ENCODE measurements around the gene WBP2. TPM values are rescaled to one million over a fixed set of nuclear protein-coding genes. Genes with fewer than 3 reads are reported as not detected.
A peak's percentile ranks its signal among the peaks of the same experiment; 100 is the strongest.
"Not testable (repeated sequence)": the region's sequence is repeated elsewhere in the genome, so short reads cannot be mapped to it uniquely, and the experiment has no call there.

The WBP2 gene
- total RNA-seq, 3 donors from 2014 or later: 99.1 to 114 (median 99.8) TPM

GRCh38 chr17:75853433-75853832 is 1.7 kb downstream of the WBP2 start:
- no peak for ATAC-seq
- TF ChIP-seq CTCF (IDR thresholded peaks at IDR 0.05): no peak
- no peak for DNase-seq
- H3K36me3 ChIP-seq (ENCODE audit: low read depth): peaks cover 5% of the 10 kb centered on the region
- H3K9me3 ChIP-seq: no peaks in the 10 kb centered on the region
- H3K4me3 ChIP-seq: no peak overlapping the region
- intact Hi-C loops (cut with DNase I, micrococcal nuclease): no loop called here
- peaks cover 6% of the 10 kb centered on the region for H3K4me1 ChIP-seq (ENCODE audit: low read depth)

GRCh38 chr17:75851693-75851991 is 3.5 kb downstream of the WBP2 start:
- H3K4me3 ChIP-seq; H3K9me3 ChIP-seq; H3K36me3 ChIP-seq (ENCODE audit: low read depth); DNase-seq; ATAC-seq; intact Hi-C loops (cut with DNase I, micrococcal nuclease): not testable (repeated sequence)
- H3K4me1 ChIP-seq (ENCODE audit: low read depth): peaks cover 13% of the 10 kb centered on the region

- no peak for TF ChIP-seq CTCF (IDR thresholded peaks at IDR 0.05)
- peaks cover 18% of the 10 kb centered on the region for H3K4me1 ChIP-seq (ENCODE audit: low read depth)
- intact Hi-C loops (cut with DNase I, micrococcal nuclease): no loop called here
- no peak overlapping the region for H3K4me3 ChIP-seq
- no peak for DNase-seq
- ATAC-seq: no peak
- no peaks in the 10 kb centered on the region for H3K9me3 ChIP-seq
- H3K36me3 ChIP-seq (ENCODE audit: low read depth): peaks cover 7% of the 10 kb centered on the region
These were observed 4.0 kb downstream of the WBP2 start for GRCh38 chr17:75850928-75851692.

GRCh38 chr17:75849724-75850123 is 5.4 kb downstream of the WBP2 start:
- intact Hi-C loops (cut with DNase I, micrococcal nuclease): no loop called here
- DNase-seq (no peak), ATAC-seq (no peak)
- no peak overlapping the region for H3K4me3 ChIP-seq
- peaks cover 32% of the 10 kb centered on the region for H3K4me1 ChIP-seq (ENCODE audit: low read depth)
- no peak for TF ChIP-seq CTCF (IDR thresholded peaks at IDR 0.05)
- H3K36me3 ChIP-seq (ENCODE audit: low read depth): peaks cover 2% of the 10 kb centered on the region
- no peaks in the 10 kb centered on the region for H3K9me3 ChIP-seq

GRCh38 chr17:75849279-75849646 is 5.9 kb downstream of the WBP2 start:
- DNase-seq (no peak), ATAC-seq (no peak)
- peaks cover 34% of the 10 kb centered on the region for H3K4me1 ChIP-seq (ENCODE audit: low read depth)
- peaks cover 2% of the 10 kb centered on the region for H3K36me3 ChIP-seq (ENCODE audit: low read depth)
- no peak overlapping the region for H3K4me3 ChIP-seq
- intact Hi-C loops (cut with DNase I, micrococcal nuclease): no loop called here
- TF ChIP-seq CTCF (IDR thresholded peaks at IDR 0.05): no peak
- H3K9me3 ChIP-seq: no peaks in the 10 kb centered on the region

GRCh38 chr17:75848523-75849278 is 6.4 kb downstream of the WBP2 start:
- Histone ChIP-seq H3K9me3 (no peaks in the 10 kb centered on the region), H3K36me3 (ENCODE audit: low read depth) (peaks cover 2% of the 10 kb centered on the region), H3K4me1 (ENCODE audit: low read depth) (peaks cover 31% of the 10 kb centered on the region), H3K4me3 (no peak overlapping the region)
- peak; percentile 87 to 96 (median 90) for DNase-seq
- ATAC-seq: peak; percentile 10
- intact Hi-C loops (cut with DNase I, micrococcal nuclease): no loop called here
- TF ChIP-seq CTCF (IDR thresholded peaks at IDR 0.05): peak; percentile 57

All from mucosa of descending colon (tissue), 3 donors.